GM11168 (cell line): ENCODE results near the gene XYLT1.
"Not testable (repeated sequence)": the region's sequence is repeated elsewhere in the genome, so short reads cannot be mapped to it uniquely, and the experiment has no call there.

ENCODE experiments used
- in situ Hi-C: fragments of 300-500 bp; cut with MboI; formaldehyde crosslinking; loops from one replicate; pipeline ENCODE4 v1.12.0; 2022; ENCODE audit warnings: low sequenced_read_pairs; ENCODE audit not compliant: unreplicated experiment

XYLT1 gene, protein sequence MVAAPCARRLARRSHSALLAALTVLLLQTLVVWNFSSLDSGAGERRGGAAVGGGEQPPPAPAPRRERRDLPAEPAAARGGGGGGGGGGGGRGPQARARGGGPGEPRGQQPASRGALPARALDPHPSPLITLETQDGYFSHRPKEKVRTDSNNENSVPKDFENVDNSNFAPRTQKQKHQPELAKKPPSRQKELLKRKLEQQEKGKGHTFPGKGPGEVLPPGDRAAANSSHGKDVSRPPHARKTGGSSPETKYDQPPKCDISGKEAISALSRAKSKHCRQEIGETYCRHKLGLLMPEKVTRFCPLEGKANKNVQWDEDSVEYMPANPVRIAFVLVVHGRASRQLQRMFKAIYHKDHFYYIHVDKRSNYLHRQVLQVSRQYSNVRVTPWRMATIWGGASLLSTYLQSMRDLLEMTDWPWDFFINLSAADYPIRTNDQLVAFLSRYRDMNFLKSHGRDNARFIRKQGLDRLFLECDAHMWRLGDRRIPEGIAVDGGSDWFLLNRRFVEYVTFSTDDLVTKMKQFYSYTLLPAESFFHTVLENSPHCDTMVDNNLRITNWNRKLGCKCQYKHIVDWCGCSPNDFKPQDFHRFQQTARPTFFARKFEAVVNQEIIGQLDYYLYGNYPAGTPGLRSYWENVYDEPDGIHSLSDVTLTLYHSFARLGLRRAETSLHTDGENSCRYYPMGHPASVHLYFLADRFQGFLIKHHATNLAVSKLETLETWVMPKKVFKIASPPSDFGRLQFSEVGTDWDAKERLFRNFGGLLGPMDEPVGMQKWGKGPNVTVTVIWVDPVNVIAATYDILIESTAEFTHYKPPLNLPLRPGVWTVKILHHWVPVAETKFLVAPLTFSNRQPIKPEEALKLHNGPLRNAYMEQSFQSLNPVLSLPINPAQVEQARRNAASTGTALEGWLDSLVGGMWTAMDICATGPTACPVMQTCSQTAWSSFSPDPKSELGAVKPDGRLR

DNA sequence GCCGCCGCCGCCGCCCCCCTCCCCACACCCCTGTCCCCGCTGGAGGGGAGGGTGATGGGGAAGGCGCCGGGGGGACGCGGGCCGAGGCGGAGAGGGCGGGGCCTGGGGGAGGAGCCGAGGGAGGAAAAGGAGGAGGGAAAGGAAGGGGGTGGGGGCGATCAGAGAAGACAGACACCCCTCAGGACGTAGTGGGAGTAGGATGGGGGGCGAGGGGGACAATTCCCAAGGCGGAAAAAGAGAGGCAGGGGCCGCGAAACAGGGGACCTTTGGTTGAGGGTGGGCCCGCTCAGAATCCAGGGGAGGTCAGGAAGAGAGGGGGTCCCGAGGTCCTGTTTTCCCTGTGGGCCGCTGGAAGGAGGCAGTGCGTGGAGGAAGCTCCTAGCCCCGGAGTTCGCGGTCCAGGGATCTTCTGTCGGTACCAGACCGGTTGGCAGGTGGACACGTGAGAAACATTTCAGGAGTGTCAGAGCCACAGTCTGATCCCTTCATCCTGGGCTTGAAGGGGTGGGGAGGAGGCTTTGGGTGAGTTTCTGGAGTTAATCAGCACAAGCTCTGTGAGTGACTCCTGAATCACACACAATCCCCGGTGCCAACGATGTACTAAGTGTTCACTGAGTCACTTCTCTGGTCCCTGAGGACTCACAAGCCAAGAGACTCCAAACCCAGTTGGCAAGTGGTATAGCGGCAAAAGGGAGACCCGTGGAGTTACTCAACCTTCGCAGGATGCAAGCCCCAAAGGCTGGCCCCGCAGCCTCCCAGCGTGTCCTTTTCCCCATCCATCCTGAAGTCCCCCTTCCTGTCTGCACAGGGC is at the start of gene XYLT1:
Gene XYLT1 (minus strand): TSS at position 53 of the 811 bp plus-strand sequence. CDS start 164 bp downstream, outside the sequence.
- in situ Hi-C loops = no loop called here

DNA sequence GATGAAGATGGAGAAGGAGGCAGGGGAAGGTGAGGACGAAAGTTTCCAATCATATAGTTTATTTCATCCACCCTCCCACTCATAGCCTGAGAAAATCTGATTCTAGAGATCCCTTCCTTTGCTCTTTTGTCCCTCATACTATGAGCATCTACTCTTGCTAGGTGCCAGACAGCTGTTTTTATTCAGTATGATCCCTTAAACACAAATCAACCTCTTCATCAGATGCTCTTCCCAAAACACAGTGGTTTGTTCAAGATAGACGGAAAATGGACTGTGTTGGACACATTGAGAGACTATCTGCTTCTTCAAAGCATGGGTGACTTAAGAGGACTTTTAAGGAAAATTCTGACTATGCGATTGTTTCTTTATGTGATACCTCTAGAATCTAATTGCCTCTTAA is 49.4 kb upstream of the XYLT1 start:
- in situ Hi-C loops = no loop called here

DNA sequence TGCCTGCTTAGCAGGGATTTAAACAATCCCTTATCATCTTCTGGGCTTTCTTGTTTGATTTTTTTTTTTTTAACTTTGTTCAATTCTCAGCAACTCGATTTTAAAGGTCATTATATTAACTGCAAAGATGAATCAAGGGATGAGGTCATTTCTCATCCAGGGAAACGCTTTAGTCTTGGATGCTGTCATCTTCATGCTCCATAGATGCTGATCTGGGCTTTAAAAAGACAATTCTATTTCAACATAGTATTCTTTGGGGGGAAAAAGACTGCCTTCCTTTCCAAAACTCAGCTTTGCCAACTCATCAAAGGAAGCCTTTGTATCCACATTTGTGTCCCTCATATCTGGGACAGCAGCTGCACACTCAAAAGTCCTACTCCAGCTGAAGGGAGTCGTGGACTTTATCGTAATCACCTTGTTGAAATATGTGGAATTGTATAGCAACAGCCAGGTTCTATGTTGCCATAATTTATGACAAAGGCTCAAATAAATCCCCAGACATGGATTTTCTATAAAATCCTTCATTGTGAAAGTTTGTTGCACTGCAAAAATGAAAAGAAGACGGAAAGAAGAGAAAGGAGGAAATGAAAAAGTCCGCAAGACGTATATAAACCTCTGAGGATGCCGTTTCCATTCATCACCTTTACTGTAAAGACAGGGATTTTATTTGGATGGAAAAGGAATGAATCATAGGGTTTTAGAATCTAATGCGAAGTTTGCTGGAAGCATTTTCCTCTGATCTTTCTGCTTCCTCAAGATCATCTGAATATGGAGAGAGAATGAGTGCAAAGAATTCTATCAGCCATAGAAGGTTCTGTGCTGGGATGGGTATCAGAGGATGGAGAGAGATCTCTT is 48.6 kb upstream of the XYLT1 start:
- in situ Hi-C loops = no loop called here

DNA sequence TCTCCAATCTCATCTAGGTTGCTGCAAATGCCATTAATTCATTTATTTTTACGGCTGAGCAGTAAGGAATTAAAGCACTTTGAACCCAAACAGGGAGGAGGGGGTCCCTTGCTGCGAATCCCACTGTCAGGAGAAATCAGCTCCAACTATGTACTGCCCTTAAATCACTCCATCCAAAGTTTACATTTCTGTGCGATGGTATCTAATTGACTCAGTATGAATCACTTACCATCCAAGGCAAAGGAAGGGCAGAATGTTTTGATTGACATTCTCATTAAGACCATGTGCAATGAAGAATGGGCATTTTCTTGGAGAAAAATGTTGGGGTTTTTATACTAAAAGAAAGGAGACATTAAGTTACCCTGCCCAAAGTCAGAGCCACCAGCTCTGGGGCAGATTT is 47.7 kb upstream of the XYLT1 start:
- in situ Hi-C loops = no loop called here

DNA sequence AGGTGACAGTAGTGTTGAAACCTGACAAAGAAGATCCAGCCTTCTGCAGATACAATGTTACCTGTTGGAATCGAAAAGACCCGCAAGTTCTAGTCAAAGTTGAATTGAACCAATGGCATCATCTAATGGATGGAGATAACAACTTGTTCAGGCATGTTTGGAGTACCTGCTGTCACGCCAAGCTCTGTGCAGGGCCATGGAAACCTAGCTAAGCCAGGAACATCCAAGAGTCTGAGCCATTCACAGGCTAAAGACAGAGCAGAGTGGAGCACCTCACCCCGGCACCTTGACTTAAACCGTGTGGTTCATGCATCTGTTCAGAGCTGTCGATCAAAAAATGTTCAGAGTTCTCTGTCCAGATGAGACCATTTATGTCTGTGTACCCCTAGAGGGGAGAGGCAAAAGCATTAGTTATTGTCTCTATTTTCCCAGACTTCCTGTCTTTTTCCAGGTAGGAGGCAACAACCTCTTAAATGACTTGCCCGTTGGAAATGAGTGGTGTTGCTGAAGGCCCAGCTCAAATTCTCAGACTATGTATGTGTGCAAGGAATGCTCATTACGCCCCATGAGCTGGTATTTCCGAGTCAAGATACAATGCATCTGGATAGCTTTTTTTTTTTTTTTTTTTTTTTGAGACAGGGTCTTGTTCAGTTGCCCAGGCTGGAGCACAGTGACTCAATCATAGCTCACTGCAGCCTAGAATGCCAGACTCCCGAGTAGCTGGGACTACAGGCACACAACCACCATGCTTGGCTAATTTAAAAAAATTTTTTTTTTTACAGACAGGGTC is 44.9 kb upstream of the XYLT1 start:
- in situ Hi-C loops = no loop called here

DNA sequence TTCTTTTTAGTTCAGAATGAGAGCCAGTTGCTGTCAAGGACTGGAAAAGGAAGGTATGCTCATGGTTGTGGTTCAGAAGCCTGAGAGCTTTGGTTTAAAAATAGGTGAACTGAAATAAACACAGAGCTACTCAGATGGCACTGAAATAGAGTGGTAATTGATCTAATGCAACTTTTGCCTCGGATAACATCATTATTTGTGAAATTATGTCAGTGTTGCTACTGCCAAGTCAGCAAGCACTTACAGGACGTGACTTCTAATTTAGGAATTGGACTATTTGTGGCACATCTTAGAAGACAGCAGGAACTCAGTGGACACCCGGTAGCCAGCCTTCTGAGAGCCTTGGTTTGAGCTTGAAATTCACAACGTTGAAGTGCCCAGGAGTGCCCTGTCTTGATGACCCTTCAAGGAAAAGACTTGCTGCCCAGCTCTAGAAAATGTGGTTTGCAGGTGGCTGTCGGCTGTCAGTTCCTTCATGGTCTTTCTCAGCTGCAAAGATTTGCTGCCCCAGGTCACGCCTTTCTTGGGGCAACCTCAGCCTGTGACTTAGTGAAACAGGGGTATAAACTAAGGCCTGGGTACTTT is 42.0 kb upstream of the XYLT1 start:
- in situ Hi-C loops = no loop called here

DNA sequence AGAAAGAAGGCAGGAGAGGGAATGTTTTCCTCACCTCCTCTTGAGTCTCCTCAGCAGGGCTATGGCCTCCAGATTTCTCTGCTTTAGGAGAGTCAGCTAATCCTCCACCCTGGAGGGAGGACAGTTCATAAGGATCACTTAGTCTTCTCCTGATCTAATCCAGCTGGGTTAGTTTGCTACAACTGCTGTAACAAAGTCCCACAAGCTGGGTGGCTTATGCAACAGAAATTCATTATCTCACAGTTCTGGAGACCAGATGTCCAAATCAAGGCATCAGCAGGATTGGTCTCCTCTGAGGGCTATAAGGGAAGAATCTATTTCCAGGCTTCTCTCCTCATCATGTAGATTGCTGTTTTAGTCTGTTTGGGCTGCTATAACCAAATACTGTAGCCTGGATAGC is 40.6 kb upstream of the XYLT1 start:
- in situ Hi-C loops = no loop called here

DNA sequence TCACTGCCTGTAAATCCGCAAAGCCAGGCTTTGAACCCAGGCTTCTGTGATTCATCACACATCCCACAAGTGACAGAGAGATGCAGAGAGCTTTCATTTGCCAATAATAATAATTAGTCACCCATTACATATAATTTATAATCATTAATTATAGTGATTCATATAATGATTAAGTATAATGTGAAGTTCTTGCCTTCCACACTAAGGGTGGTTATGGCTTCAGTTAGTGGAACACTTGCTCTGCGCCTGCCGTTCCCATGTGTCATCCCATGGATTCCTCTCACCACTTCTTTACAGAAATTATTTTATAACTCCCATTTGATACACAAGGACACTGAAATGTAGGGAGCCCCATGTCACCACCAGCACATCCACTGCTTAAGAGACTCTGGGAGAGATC is 39.8 kb upstream of the XYLT1 start:
- in situ Hi-C loops = no loop called here

DNA sequence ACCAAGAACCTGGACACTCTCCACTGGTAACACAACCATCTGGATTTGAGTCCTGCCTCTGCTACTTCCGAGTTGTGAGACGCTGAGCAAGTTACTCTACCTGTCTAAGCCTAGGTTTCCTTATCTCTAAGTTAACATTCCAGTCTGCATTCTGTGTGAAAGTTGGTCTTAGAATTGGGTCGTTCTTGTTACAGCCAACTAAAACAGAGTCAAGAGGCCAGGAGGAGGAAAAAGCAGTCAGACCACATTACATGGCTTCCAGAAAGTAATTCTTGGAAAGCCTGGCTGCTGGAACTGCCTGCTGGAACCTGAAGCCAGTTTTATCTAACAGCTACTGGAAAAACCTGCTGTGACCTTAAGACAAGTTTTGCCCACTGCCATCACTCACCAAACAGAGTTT is 38.4 kb upstream of the XYLT1 start:
- in situ Hi-C loops = no loop called here

DNA sequence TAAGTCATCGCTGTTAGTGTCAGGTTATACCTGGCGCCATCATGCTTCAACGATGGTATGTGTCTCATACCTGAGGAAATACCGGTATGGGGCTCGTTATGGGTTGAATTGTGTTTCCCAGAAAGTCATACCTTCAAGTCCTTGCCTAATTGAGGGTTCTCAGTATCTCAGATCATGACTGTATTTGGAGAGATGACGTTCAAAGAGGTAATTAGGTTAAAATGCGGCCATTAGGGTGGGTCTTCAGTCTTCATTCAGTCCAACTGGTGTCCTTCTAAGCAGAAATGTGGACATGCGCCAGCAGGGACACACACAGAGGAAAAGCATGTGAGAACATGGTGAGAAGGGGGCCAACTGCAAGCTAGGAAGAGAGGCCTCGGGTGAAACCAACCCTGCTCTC is 37.5 kb upstream of the XYLT1 start:
- in situ Hi-C loops = no loop called here

DNA sequence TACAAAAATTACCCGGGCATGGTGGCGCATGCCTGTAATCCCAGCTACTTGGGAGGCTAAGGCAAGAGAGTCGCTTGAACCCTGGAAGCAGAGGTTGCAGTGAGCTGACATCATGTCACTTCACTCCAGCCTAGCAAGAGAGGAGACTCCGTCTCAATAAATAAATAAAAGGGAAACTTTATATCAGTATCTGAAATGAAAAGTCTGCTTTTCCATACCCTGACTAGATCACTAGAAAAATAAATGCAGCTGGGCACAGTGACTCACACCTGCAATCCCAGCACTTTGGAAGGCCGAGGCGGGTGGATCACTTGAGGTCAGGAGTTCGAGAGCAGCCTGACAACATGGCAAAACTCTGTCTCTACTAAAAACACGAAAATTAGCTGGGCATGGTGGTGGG is 36.8 kb upstream of the XYLT1 start:
- in situ Hi-C loops = not testable (repeated sequence)

DNA sequence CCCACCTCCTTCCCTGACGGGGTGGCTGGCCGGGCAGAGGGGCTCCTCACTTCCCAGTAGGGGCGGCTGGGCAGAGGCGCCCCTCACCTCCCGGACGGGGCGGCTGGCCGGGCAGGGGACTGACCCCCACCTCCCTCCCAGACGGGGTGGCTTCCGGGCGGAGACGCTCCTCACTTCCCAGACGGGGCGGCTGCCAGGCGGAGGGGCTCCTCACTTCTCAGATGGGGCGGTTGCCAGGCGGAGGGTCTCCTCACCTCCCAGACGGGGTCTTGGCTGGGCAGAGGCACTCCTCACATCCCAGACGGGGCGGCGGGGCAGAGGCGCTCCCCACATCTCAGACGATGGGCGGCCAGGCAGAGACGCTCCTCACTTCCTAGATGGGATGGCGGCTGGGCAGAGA is 35.1 kb upstream of the XYLT1 start:
- in situ Hi-C loops = not testable (repeated sequence)

DNA sequence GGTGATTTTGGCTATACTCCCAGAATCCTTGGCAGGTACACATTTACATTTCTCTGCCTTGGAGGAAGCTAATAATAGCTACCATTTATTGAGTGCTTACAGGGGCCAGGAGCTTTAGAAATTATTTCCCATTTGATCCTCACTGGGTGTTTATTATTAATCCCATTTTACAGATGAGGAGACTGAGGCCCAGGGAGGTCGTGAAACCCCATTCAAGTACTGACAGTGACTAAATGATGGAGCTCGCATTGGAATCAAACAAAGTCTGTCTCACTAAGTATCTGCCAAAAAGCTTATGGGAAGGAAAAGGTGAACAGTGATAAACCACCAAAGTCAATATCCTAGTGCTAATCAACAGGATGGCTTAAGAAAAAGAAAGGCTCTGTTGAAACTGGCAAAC is 33.3 kb upstream of the XYLT1 start:
- in situ Hi-C loops = no loop called here

DNA sequence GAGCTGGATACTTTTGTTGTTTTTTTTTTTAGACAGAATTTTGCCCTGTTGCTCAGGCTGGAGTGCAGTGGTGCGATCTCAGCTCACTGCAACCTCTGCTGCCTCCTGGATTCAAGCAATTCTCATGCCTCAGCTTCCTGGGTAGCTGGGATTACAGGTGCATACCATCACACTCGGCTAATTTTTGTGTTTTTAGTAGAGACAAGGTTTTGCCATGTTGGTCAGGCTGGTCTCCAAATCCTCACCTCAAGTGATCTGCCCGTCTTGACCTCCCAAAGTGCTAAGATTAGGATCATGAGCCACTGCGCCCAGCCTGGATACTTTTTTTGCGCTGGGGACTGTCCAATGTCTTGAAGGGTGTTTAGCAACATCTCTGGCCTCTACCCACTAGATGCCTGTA is 32.6 kb upstream of the XYLT1 start:
- in situ Hi-C loops = no loop called here

DNA sequence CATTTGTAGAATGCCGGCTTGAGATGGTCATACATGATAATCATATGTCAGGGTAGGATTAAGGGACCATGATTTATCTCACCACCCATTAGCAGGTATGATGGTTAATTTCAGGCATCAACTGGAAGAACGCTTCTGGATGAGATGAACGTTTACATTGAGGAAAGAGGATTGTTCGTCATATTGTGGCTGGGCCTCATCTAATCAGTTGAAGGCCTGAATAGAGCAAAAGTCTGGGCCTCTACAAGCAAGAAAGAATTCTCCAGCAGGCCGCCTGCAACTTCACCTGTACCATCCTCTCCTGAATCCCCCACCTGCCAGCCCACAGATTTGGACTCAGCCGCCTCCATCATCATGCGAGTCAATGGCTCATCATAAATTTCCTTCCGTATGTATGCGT is 30.6 kb upstream of the XYLT1 start:
- in situ Hi-C loops = no loop called here

DNA sequence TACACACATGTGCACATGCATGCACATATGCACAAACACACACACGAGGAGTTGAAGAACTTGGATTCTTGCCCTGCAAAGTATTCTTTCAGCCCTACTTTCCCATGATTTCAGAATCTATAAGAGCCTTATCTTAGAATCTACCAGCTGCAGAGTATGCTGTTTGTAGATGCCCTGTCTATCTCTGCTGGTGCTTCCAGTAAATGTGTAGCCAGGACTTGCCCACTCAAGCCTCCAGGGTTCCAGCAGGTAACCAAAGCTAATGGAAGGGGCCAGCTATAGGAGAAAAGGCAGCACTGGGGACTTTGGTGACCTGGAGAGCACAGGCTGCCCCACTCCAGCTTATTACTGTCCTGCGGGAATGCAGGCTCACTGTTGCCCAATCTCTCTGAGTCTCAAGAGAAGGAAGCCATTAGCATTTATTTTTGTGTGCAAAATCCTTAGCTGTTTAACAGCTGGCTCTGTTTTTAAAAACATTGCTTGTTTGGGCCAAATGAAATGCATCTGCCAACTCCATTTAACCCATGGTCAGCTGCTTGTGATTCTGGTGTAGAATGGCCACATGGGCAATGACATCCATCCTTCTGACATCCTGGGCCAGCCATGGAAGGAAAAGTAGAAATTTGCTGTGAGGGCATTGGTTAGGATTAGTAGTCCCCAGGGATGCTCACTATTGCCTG is 28.6 kb upstream of the XYLT1 start:
- in situ Hi-C loops = no loop called here

DNA sequence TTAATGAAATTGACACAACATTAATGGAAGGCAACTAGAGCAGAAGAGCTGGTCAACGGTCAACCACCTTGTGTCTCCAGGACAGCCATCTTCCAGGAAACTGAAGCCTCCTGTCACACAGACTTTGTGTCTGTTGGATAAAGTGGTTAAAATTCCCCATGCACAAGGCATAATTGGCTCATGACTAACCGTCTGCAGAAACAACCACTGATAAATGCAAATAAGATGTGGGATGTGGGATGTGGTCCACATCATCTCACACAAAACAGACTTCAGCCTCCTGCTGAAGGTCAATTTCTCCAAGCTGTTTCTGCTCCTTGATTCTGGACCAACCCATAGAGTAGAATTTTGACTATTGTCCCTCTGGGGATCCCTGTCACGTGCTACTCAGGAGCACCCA is 26.9 kb upstream of the XYLT1 start:
- in situ Hi-C loops = no loop called here

DNA sequence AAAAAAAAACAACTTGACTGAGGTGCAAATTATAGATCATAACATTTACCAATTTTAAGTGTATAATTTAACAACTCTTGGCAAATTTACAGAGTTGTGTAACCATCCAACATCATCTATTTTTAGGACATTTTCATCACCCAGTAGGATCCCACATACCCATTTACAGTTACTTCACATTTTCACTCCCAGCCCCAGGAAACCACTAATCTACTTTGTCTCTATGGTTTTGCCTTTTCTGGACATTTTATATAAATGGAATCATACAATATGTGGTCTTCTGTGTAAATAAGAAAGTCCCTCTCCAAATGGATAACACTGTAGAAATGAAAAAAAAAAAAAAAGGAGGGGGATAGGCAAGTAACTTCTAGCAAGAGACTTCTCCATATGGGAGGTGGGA is 26.1 kb upstream of the XYLT1 start:
- in situ Hi-C loops = no loop called here
